Hematopoietic multipotent progenitor cell treated with erythropoietin and hydrocortisone succinate and interleukin-3 and kit ligand, for 4 days (in vitro differentiated cells): Measurements from ENCODE around the gene PI4KA.
"Not testable (repeated sequence)": the region's sequence is repeated elsewhere in the genome, so short reads cannot be mapped to it uniquely, and the experiment has no call there.

Source experiments
- DNase-seq: peaks from one replicate; pipeline ENCODE4 v3.0.0-alpha.2; 2015

PI4KA gene

DNA sequence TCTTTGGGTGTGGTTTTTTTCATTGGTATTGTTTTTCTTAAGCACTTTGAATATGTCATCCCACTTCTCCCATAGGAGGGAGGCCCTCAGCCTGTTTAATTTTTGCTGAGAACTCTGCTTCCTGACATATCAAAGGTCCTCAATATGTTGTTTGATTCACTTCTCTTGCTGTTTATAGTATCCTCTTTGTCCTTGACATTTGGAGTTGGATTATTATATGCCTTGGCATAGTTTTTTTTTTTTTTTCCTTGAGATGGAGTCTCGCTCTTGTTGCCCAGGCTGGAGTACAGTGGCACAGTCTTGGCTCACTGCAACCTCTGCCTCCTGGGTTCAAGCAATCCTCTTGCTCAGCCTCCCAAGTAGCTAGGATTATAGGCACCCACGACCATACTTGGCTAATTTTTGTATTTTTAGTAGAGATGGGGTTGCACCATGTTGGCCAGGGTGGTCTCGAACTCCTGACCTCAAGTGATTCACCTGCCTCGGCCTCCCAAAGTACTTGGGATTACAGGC, 196.0 kb downstream of the PI4KA start:
- not testable (repeated sequence) for DNase-seq

GRCh38 chr22:20661473-20661872, 197.1 kb downstream of the PI4KA start:
- no peak for DNase-seq

DNA sequence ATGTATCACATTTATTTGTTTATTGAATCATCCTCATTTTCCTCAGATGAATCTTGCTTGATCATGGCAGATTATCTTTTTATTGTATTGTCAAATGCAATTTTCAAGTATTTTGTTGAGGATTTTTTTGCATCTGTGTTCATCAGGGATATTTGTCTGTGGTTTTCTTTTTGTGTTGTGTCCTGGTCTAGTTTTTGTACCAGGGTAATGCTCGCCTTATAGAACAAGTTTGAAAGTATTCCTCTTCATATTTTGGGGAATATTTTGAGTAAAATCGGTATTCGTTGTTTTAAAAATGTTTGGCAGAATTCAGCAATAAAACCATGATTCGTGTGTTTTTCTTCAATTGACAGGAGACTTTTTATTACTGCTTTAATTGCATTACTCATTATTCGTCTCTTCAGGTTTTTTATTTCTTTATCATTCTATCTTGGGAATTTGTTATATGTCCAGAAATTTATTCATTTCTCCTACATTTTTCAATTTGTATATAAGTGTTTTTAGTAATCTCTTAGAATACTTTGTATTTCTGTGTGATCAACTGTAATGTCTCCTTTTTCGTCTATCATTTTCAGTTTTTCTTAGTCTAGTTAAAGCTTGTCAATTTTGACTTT, 198.1 kb downstream of the PI4KA start:
- DNase-seq: no peak

- no peak for DNase-seq
These were observed 198.7 kb downstream of the PI4KA start for GRCh38 chr22:20659920-20660319.

DNA sequence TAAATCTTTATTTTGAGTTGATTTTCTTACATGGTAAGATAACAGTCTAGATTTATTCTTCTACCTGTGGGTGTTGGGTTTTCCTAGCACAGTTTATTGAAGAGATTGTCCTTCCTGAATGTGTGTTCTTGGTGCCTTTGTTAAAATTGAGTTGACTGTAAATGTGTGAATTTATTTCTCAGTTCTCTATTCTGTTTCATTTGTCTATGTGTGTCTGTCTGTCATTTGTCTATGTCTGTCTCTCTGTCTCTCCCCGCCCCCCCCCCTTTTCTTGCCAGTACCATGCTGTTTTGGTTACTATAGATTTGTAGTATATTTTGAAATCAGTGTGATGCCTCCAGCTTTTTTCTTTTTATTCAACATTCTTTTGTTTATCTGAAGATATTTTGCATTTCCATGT, 199.4 kb downstream of the PI4KA start:
- DNase-seq: no peak

DNA sequence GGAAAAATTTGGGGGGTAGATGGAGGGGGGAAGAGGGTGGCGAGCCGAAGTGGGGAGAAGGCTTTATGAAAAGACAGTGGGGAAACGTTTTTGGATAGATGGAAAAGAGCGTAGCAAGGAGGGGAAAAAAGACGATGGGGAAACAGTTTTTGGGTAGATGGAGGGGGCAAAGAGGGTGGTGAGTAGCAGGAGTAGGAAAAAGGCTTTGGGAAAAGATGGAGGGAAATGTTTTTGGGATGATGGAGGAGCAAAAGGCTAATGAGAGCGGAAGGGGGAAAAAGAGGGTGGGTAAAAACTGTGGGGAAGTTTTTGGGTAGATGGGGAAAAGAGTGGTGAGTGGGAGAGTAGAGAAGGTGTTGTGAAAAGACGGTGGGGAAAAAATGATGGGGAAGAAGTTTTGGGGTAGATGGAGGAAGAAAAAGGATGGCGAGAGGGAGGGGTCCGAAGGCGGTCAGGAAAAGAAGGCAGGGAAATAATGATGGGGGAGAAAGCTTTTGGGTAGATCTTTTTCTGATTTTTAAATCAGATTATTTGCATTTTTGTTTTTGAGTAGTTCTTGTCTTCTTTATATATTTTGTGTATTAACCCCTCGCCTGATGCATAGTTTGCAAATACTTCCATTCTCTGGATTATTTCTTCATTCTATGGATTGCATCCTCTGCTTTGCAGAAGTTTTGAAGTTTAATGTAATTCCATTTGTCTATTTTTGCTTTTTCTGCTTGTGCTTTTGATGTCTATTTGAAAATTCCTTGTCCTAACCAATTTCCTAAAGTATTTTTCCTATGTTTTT, 200.0 kb downstream of the PI4KA start:
- DNase-seq: no peak

GRCh38 chr22:20657963-20658362, 200.6 kb downstream of the PI4KA start:
- DNase-seq: no peak
